Stomach (tissue), 4 donors: Measurements from ENCODE around the gene CIB4.

Experiments
- POLR2A ChIP-seq, 4 donors: fragments of 450-650 bp; IDR thresholded peaks; one replicate each; pipeline ENCODE4 v1.6.1; 2016; ENCODE audit warnings: antibody characterized with exemption in 4 of 4, control low read depth in 2 of 4, mild to moderate bottlenecking in 1 of 4, moderate library complexity in 1 of 4
- TF ChIP-seq, protein P1 (sequence below), 7 experiments: fragments of 450-650 bp in 4 of 7; fragments of 200-600 bp in 3 of 7; sonication (generic) in 3 of 7; IDR thresholded peaks; one replicate each; pipeline ENCODE4 v1.5.1; 2016 to 2019; ENCODE audit warnings: antibody characterized with exemption in 7 of 7, control low read depth in 2 of 7, mild to moderate bottlenecking in 1 of 7

- TF ChIP-seq POLR2A (IDR thresholded peaks at IDR 0.05): no peak
- TF ChIP-seq, protein P1, sequence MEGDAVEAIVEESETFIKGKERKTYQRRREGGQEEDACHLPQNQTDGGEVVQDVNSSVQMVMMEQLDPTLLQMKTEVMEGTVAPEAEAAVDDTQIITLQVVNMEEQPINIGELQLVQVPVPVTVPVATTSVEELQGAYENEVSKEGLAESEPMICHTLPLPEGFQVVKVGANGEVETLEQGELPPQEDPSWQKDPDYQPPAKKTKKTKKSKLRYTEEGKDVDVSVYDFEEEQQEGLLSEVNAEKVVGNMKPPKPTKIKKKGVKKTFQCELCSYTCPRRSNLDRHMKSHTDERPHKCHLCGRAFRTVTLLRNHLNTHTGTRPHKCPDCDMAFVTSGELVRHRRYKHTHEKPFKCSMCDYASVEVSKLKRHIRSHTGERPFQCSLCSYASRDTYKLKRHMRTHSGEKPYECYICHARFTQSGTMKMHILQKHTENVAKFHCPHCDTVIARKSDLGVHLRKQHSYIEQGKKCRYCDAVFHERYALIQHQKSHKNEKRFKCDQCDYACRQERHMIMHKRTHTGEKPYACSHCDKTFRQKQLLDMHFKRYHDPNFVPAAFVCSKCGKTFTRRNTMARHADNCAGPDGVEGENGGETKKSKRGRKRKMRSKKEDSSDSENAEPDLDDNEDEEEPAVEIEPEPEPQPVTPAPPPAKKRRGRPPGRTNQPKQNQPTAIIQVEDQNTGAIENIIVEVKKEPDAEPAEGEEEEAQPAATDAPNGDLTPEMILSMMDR (IDR thresholded peaks at IDR 0.05): no peak
These were observed 66.1 kb downstream of the CIB4 start for GRCh38 chr2:26574900-26575560.
